Measurements from ENCODE around the gene USP22.
"Not testable (repeated sequence)": the region's sequence is repeated elsewhere in the genome, so short reads cannot be mapped to it uniquely, and the experiment has no call there.

DNA sequence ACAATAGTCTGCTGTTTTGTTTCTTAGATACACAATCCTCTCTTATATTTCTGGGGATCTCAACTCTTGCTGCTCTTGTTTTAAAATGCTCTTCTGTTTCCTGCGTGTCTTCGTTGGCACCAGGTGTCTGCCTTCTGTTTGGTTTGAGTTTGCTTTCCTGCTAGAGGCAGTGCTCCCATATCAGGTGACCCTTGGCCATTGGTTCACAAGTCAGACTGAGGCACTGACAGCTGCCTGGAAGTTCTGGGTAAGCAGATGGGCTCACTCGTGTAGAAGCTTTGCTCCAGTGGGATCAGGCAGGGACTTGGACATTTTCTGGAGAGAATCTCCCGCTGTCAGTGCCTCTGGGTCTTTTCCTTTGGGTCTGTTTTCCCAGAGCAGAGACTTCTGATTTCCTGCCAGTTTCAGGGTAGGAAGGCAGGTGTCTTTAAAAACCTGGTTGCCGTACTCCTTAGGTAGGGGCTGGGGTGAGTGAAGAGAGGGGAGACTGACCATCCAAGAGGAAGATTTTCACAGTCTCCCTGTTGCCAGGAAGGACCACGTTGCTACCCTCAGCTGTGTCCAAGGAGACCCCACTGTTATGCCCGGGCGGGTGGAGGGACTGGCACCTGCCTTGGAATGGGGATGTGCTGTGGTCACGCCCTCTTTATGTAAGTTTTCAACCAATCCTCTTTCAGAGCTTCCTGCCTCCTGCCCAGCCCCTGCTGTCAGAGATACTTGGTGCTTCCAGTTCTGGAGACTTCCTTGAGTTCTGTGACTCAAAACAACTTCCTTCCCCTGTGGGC is 63.6 kb downstream of the USP22 start:
- not testable (repeated sequence) for TF ChIP-seq YY1 (IDR thresholded peaks at IDR 0.05; ENCODE audit: insufficient read depth, insufficient read length); ZNF274 (IDR thresholded peaks at IDR 0.05; ENCODE audit: low read depth, low read length); SUZ12 (IDR thresholded peaks at IDR 0.05; ENCODE audit: extremely low read depth, insufficient read depth, insufficient read length)

Measured in NT2/D1 (cell line).